NCI-H1048 (cell line): ENCODE measurements around the gene AUNIP.

Experiments
- DNase-seq: peaks from one replicate; lab custom pipeline; 2025; lab: John Stamatoyannopoulos, UW

The AUNIP gene

DNA sequence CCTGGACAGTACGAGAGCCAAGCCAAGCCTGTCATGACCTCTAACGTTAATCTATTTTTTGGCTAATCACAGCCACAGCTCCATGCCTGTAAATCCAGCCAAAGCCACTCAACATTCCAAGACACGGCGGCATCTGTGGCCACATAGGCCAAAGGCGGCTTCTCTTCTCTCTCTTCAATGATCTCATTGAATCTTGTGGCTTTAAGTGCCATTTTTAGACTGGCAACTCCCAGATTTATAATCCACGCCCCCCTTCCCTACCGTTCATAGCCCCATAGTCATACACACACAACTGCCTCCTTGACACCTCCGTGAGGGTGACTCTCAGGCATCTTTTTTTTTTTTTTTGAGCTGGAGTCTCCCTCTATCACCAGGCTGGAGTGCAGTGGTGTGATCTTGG lies 64.9 kb downstream of the AUNIP start:
- no peak for DNase-seq

DNA sequence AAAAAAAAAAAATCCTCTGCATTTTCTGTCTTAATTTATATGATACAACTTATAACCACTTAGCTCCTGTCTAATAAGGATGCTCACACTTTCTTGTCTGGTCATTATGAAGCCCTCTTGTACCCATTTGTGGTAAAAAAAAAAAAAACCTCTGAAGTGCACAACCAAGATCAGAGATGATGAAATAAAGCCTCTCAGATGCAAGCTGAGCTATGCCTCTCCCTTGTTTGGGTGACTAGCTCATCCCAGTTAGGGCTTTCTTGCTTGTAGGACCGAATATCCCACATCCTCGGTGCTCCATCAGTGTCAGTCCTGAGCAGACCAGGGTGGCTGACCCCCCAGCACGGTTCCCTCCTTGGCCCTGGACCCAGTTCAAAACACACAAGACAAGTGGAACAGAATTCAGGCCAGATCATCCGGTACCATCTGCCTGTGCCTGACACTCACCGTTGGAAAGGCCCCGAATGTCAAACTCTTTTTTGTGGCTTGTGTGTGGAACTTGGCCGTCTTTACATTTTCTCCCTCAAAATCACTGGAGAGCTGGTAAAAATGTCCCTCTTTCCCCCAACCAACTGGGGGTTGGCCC lies 65.6 kb downstream of the AUNIP start:
- no peak for DNase-seq

DNA sequence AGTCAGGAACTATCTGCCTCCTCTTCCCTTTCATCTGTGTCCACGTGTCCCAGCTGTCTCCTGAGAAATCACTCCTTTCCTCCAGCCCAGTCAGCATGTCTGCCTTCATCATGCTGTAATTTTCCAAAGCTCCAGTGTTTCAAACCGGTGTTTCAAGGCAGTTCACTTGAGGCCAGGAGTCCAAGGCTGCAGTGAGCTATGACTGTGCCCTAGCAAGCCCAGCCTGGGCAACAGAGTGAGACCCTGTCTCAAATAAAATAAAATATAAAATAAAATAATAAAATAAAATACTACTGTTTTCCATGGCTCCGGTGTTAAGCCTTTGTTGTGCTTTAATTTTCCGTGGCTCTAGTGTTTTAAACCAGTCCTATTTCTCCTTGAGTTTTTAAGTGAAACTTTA lies 67.1 kb downstream of the AUNIP start:
- no peak for DNase-seq

DNA sequence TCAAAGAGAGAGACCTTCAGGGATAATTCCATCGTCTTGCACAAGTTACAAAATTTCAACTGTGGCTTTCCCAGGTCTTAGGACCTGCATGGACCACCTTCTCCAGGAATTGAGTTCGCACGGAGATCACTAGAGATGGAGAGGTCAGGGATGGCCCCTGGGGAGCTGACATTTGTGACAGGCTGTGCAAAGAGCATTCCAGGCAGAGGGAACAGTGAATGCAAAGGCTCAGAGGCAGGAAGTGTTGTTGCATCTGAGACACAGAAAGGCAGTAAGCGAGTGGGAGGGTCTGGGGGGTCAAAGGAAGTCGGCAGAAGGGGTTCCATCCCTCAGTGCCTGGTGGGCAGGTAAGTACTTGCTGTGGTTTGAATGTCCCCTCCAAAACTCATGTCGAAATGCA lies 68.8 kb downstream of the AUNIP start:
- DNase-seq = no peak

DNA sequence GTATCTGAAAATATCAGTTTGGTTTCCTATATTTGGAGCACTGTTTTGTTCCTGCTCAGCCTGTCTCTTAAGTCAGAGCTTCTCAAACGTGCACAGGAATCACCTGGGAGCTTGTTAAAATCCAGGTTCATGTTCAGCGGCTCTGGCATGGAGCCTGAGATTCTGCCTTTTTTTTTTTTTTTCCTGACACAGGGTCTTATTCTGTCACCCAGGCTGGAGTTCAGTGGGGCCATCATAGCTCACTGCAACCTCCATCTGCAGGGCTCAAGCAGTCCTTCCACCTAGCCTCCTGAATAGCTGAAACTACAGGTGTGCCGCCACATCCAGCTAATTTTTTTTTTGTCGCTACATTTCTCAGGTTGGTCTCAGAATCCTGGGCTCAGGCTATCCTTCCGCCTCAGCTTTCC lies 71.5 kb downstream of the AUNIP start:
- DNase-seq = no peak

DNA sequence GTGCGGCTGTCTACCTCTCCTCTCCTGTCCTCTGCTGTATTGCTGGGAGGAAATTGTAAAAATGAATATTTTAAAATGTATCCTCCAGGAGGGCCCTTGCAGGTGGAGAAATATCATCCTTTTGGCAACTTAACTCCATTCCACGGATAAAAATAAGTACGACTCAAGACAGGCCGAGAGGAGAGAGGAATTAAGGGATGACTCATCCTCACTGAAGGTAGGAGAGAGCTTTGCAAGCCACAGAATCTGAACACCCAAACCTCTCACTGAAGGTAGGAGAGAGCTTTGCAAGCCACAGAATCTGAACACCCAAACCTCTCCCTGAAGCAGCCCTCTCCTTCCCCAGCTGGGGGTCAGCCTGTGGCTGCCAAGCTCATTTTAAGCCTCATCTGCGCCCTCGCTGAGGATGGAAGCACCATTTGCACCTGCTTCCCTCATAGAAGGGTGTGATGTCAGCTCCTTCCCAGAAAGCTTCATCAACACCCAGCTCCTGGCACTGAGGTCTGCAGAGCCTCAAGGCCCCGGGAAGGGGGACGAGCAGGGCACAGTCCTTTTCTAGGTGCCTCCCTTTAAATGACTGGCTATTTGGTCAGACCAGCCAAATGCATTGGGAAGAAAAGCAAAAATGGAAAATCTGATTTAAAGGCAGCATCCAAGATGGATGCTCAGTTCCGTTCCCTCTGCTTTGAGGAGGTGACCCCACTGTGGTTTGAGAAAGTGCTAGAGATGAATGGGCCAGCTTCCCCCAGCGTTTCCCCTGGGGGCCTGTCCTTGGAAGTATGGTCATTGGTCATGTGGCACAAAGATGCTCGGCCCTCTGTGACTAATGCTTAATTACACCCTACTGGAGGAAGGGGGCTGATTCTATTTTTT lies 72.1 kb downstream of the AUNIP start:
- DNase-seq = no peak

DNA sequence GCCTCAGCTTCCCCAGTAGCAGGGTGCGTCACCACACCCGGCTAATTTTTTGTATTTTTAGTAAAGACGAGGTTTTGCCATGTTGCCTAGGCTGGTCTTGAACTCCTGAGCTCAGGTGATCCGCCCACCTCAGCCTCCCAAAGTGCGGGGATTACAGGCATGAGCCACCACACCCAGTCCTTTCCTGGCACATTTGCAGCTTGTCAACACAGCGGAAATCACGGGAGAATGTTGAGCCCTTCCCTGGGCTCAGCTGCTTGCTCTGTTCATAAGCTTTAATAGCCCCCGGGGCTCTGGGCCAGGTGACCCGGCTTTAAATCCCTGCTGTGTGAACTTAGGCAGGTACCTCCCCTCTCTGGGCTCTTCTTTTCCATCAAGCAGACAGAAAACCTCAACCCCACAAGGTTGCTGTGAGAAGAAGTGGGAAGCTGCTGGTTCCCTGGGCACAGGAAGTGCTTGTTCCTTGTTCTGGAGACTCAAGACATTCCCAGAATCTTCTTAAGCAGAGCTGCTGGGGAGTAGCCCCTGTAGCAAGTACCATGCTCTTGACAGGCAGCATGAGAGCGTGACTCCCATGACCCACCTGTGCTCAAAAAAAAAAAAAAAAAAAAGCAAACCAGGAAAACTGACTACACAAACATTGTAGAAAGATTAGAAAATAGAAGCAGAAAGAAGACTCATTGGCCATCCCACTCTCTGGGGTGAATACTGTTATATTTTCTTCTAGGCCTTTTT lies 73.8 kb downstream of the AUNIP start:
- DNase-seq = no peak

DNA sequence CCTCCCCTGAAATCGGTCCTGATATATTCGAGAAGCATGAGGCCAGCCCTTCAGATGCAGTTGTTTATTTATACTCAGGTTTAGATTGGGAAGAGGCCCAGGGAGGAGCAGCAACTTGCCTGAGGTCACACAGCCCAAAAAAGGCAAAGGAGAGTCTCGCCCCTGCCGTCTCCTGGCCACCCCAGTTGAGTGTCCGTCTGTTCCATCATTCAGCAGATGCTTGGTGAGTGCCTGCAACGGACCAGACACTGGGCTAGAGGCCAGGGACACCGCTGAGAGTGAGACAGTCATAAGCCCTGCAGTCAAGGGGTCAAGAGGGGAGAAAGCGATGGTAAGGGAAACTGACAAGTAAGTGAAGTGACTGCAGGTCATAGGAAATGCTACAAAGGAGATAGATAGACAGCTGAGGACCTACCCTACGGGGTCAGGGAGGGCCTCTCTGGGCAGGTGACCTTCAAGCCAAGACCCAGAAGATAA lies 74.6 kb downstream of the AUNIP start:
- DNase-seq = no peak
